Tibial artery (tissue), 4 donors: Measurements from ENCODE around the gene CMTM7.

ENCODE experiments used
- DNase-seq, 2 donors: peaks; one replicate each; pipeline ENCODE4 v3.0.0-alpha.2; 2019
- H3K27ac ChIP-seq, 2 donors: fragments of 200-600 bp; sonication (generic) in 1 of 2; 1 replicate in 1 of 2; 2 replicates in 1 of 2; pipeline ENCODE4 v1.5.1; 2018 to 2019; ENCODE audit warnings: mild to moderate bottlenecking in 1 of 2
- H3K27me3 ChIP-seq, 2 donors: fragments of 200-600 bp; sonication (generic) in 1 of 2; one replicate each; pipeline versions ENCODE4 v1.5.1 to v1.6.0; 2016 to 2019
- H3K36me3 ChIP-seq, 3 donors: fragments of 200-600 bp; sonication (generic) in 2 of 3; one replicate each; pipeline ENCODE4 v1.5.1; 2016 to 2019; ENCODE audit warnings: mild to moderate bottlenecking in 2 of 3
- H3K4me1 ChIP-seq, 4 donors: fragments of 200-600 bp; sonication (generic) in 2 of 4; 1 replicate in 3 of 4; 2 replicates in 1 of 4; pipeline ENCODE4 v1.5.1; 2016 to 2019
- H3K4me3 ChIP-seq, 2 donors: fragments of 200-600 bp; sonication (generic) in 1 of 2; 1 replicate in 1 of 2; 2 replicates in 1 of 2; pipeline ENCODE4 v1.5.1; 2018 to 2019; ENCODE audit warnings: mild to moderate bottlenecking in 2 of 2
- H3K9me3 ChIP-seq, 3 donors: fragments of 200-600 bp; sonication (generic) in 1 of 3; one replicate each; pipeline ENCODE4 v1.5.1; 2016 to 2019
- CTCF ChIP-seq, 2 experiments: fragments of 200-600 bp in 1 of 2; fragments of 450-650 bp in 1 of 2; IDR thresholded peaks; one replicate each; pipeline ENCODE4 v1.5.1; 2017 to 2019; ENCODE audit warnings: antibody characterized with exemption in 2 of 2, mild to moderate bottlenecking in 1 of 2, moderate library complexity in 1 of 2
- intact Hi-C: fragments of 100-400 bp; cut with DNase I; formaldehyde crosslinking; loops from one replicate; pipeline ENCODE4 v1.15.0; 2023; ENCODE audit warnings: low total_unique reads

The CMTM7 gene

GRCh38 chr3:32495085-32495484 lies 103.4 kb downstream of the CMTM7 start:
- intact Hi-C loops: no loop called here
- no peak overlapping the region for H3K27ac ChIP-seq
- no peaks in the 10 kb centered on the region for H3K27me3 ChIP-seq

GRCh38 chr3:32495609-32496008 lies 104.0 kb downstream of the CMTM7 start:
- TF ChIP-seq CTCF (IDR thresholded peaks at IDR 0.05): no peak
- no peak overlapping the region for H3K4me3 ChIP-seq
- intact Hi-C loops: no loop called here
- H3K27me3 ChIP-seq: no peaks in the 10 kb centered on the region
- H3K36me3 ChIP-seq: peaks cover 0 to 8% (median 0%) of the 10 kb centered on the region in 3 donors
- DNase-seq: no peak
- H3K27ac ChIP-seq: no peak overlapping the region
- no peaks in the 10 kb centered on the region for H3K9me3 ChIP-seq
- peaks cover 0 to 16% (median 8%) of the 10 kb centered on the region in 4 donors for H3K4me1 ChIP-seq

More at GRCh38 chr3:32495085-32495484, 103.4 kb downstream of the CMTM7 start:
- Histone ChIP-seq H3K4me3 (no peak overlapping the region), H3K4me1 (peaks cover 0 to 12% (median 7%) of the 10 kb centered on the region in 4 donors), H3K9me3 (no peaks in the 10 kb centered on the region), H3K36me3 (peaks cover 0 to 8% (median 0%) of the 10 kb centered on the region in 3 donors)
- DNase-seq: no peak
- TF ChIP-seq CTCF (IDR thresholded peaks at IDR 0.05): no peak

GRCh38 chr3:32498252-32498651 lies 106.6 kb downstream of the CMTM7 start:
- peaks cover 0 to 24% (median 14%) of the 10 kb centered on the region in 4 donors for H3K4me1 ChIP-seq
- H3K36me3 ChIP-seq: no peaks in the 10 kb centered on the region

GRCh38 chr3:32498992-32499391 lies 107.3 kb downstream of the CMTM7 start:
- Histone ChIP-seq H3K27ac (no peak overlapping the region), H3K27me3 (no peaks in the 10 kb centered on the region), H3K9me3 (no peaks in the 10 kb centered on the region), H3K36me3 (no peaks in the 10 kb centered on the region), H3K4me1 (peaks cover 0 to 25% (median 9%) of the 10 kb centered on the region in 4 donors), H3K4me3 (no peak overlapping the region)
- DNase-seq: no peak
- intact Hi-C loops: no loop called here
- no peak for TF ChIP-seq CTCF (IDR thresholded peaks at IDR 0.05)

More at GRCh38 chr3:32498252-32498651, 106.6 kb downstream of the CMTM7 start:
- Histone ChIP-seq H3K4me3 (no peak overlapping the region), H3K27me3 (no peaks in the 10 kb centered on the region), H3K9me3 (no peaks in the 10 kb centered on the region), H3K27ac (no peak overlapping the region)
- no peak for DNase-seq
- intact Hi-C loops: no loop called here
- no peak for TF ChIP-seq CTCF (IDR thresholded peaks at IDR 0.05)

GRCh38 chr3:32499585-32499984 lies 107.9 kb downstream of the CMTM7 start:
- H3K4me1 ChIP-seq: peaks cover 0 to 19% (median 8%) of the 10 kb centered on the region in 4 donors
- no peak overlapping the region for H3K27ac ChIP-seq
- no peaks in the 10 kb centered on the region for H3K9me3 ChIP-seq
- H3K36me3 ChIP-seq: no peaks in the 10 kb centered on the region
- intact Hi-C loops: no loop called here
- no peaks in the 10 kb centered on the region for H3K27me3 ChIP-seq
- no peak overlapping the region for H3K4me3 ChIP-seq
- no peak for TF ChIP-seq CTCF (IDR thresholded peaks at IDR 0.05)
- DNase-seq: no peak

- Histone ChIP-seq H3K36me3 (no peaks in the 10 kb centered on the region), H3K27me3 (no peaks in the 10 kb centered on the region), H3K9me3 (no peaks in the 10 kb centered on the region), H3K4me3 (no peak overlapping the region), H3K27ac (no peak overlapping the region), H3K4me1 (peaks cover 0 to 19% (median 8%) of the 10 kb centered on the region in 4 donors)
- DNase-seq: no peak
- intact Hi-C loops: loop anchor here (10.0 kb wide), 1 partner anchor 75 kb away; the partner anchor contains the start of gene DYNC1LI1
- TF ChIP-seq CTCF (IDR thresholded peaks at IDR 0.05): no peak
Observed at GRCh38 chr3:32500231-32500630, 108.6 kb downstream of the CMTM7 start.
